Measurements from ENCODE around the gene BRCA2. TPM values are rescaled to one million over a fixed set of nuclear protein-coding genes. Genes with fewer than 3 reads are reported as not detected.

BRCA2 gene, protein sequence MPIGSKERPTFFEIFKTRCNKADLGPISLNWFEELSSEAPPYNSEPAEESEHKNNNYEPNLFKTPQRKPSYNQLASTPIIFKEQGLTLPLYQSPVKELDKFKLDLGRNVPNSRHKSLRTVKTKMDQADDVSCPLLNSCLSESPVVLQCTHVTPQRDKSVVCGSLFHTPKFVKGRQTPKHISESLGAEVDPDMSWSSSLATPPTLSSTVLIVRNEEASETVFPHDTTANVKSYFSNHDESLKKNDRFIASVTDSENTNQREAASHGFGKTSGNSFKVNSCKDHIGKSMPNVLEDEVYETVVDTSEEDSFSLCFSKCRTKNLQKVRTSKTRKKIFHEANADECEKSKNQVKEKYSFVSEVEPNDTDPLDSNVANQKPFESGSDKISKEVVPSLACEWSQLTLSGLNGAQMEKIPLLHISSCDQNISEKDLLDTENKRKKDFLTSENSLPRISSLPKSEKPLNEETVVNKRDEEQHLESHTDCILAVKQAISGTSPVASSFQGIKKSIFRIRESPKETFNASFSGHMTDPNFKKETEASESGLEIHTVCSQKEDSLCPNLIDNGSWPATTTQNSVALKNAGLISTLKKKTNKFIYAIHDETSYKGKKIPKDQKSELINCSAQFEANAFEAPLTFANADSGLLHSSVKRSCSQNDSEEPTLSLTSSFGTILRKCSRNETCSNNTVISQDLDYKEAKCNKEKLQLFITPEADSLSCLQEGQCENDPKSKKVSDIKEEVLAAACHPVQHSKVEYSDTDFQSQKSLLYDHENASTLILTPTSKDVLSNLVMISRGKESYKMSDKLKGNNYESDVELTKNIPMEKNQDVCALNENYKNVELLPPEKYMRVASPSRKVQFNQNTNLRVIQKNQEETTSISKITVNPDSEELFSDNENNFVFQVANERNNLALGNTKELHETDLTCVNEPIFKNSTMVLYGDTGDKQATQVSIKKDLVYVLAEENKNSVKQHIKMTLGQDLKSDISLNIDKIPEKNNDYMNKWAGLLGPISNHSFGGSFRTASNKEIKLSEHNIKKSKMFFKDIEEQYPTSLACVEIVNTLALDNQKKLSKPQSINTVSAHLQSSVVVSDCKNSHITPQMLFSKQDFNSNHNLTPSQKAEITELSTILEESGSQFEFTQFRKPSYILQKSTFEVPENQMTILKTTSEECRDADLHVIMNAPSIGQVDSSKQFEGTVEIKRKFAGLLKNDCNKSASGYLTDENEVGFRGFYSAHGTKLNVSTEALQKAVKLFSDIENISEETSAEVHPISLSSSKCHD (N-terminal part only)
- polyA plus RNA-seq, result 1 to 10 TPM in 2 of 4 donors, under 1 TPM in 2; under 0.01 to 3.9 (median 1.2) TPM
- long read RNA-seq, donor 1, result 0 reads
- long read RNA-seq, donor 2, result 0 reads
- long read RNA-seq, donor 3, result 0 reads
- long read RNA-seq, donor 4, result 0 reads
- long read RNA-seq, donor 5, result 0 reads
- long read RNA-seq, donor 6, result 0 reads
- long read RNA-seq, donor 7, result 0 reads
- long read RNA-seq, donor 8, result 0 reads
- long read RNA-seq, donor 9, result 0 reads
- long read RNA-seq, donor 10, result 0 reads

DNA sequence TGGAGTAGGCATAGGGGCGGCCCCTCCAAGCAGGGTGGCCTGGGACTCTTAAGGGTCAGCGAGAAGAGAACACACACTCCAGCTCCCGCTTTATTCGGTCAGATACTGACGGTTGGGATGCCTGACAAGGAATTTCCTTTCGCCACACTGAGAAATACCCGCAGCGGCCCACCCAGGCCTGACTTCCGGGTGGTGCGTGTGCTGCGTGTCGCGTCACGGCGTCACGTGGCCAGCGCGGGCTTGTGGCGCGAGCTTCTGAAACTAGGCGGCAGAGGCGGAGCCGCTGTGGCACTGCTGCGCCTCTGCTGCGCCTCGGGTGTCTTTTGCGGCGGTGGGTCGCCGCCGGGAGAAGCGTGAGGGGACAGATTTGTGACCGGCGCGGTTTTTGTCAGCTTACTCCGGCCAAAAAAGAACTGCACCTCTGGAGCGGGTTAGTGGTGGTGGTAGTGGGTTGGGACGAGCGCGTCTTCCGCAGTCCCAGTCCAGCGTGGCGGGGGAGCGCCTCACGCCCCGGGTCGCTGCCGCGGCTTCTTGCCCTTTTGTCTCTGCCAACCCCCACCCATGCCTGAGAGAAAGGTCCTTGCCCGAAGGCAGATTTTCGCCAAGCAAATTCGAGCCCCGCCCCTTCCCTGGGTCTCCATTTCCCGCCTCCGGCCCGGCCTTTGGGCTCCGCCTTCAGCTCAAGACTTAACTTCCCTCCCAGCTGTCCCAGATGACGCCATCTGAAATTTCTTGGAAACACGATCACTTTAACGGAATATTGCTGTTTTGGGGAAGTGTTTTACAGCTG lies at the start of gene BRCA2, which contains the start of gene ZAR1L:
Gene BRCA2 (plus strand): TSS at position 271 of the 790 bp plus-strand sequence. CDS start 953 bp downstream, outside the sequence.
Gene ZAR1L (minus strand): TSS at position 126 of the 790 bp plus-strand sequence. CDS start 3,438 bp downstream, outside the sequence.
- H3K9me3 ChIP-seq (ENCODE audit: control insufficient read depth in 2 of 2, insufficient read depth in 1 of 2, low read depth in 1 of 2, low read length in 1 of 2), result no peaks in the 10 kb centered on the region
- no peaks in the 10 kb centered on the region for H3K27me3 ChIP-seq (ENCODE audit: control insufficient read depth in 3 of 3, insufficient read depth in 3 of 3, low read length in 3 of 3)
- FAIRE-seq (no peak), DNase-seq (peak; percentile 89 to 96)
- H3K36me3 ChIP-seq (ENCODE audit: control insufficient read depth in 3 of 3, insufficient read depth in 2 of 3, low read depth in 1 of 3, low read length in 3 of 3), result no peaks in the 10 kb centered on the region
- peak within 1 kb of the TSS; percentile 72 to 93 (median 83) for H3K4me3 ChIP-seq (ENCODE audit: low read depth in 1 of 3, low read length in 3 of 3)
- peaks cover 0 to 3% (median 0%) of the 10 kb centered on the region in 3 donors for H3K4me1 ChIP-seq (ENCODE audit: control insufficient read depth in 3 of 3, insufficient read depth in 2 of 3, low read depth in 1 of 3, low read length in 2 of 3)
- peak within 1 kb of the TSS; percentile 81 to 99 (median 95) for H3K27ac ChIP-seq (ENCODE audit: low read depth in 1 of 3, low read length in 2 of 3)
- WGBS, 3 donors, result 0 to 1% (median 0%) methylated on average over 59 to 60 of the region's 60 CpGs

- no peak for FAIRE-seq
- Histone ChIP-seq H3K27ac (ENCODE audit: low read depth in 1 of 3, low read length in 2 of 3) (no peak overlapping the region), H3K36me3 (ENCODE audit: control insufficient read depth in 3 of 3, insufficient read depth in 2 of 3, low read depth in 1 of 3, low read length in 3 of 3) (peaks cover 0 to 4% (median 0%) of the 10 kb centered on the region in 3 donors), H3K4me1 (ENCODE audit: control insufficient read depth in 3 of 3, insufficient read depth in 2 of 3, low read depth in 1 of 3, low read length in 2 of 3) (peaks cover 0 to 14% (median 2%) of the 10 kb centered on the region in 3 donors), H3K9me3 (ENCODE audit: control insufficient read depth in 2 of 2, insufficient read depth in 1 of 2, low read depth in 1 of 2, low read length in 1 of 2) (no peaks in the 10 kb centered on the region), H3K27me3 (ENCODE audit: control insufficient read depth in 3 of 3, insufficient read depth in 3 of 3, low read length in 3 of 3) (no peaks in the 10 kb centered on the region), H3K4me3 (ENCODE audit: low read depth in 1 of 3, low read length in 3 of 3) (no peak overlapping the region)
- DNase-seq, result no peak
- 42 to 68% (median 47%) methylated on average over 2 of the region's 2 CpGs for WGBS, 3 donors
Measured at GRCh38 chr13:32265726-32266125, 49.6 kb upstream of the BRCA2 start.

- peaks cover 0 to 11% (median 0%) of the 10 kb centered on the region in 3 donors for H3K4me1 ChIP-seq (ENCODE audit: control insufficient read depth in 3 of 3, insufficient read depth in 2 of 3, low read depth in 1 of 3, low read length in 2 of 3)
- DNase-seq (no peak), FAIRE-seq (no peak)
- no peaks in the 10 kb centered on the region for H3K27me3 ChIP-seq (ENCODE audit: control insufficient read depth in 3 of 3, insufficient read depth in 3 of 3, low read length in 3 of 3)
- peaks cover 0 to 4% (median 0%) of the 10 kb centered on the region in 3 donors for H3K36me3 ChIP-seq (ENCODE audit: control insufficient read depth in 3 of 3, insufficient read depth in 2 of 3, low read depth in 1 of 3, low read length in 3 of 3)
- no peak overlapping the region for H3K27ac ChIP-seq (ENCODE audit: low read depth in 1 of 3, low read length in 2 of 3)
- WGBS, 3 donors, result 56 to 82% (median 75%) methylated on average over 1 of the region's 1 CpG
- H3K4me3 ChIP-seq (ENCODE audit: low read depth in 1 of 3, low read length in 3 of 3), result no peak overlapping the region
- no peaks in the 10 kb centered on the region for H3K9me3 ChIP-seq (ENCODE audit: control insufficient read depth in 2 of 2, insufficient read depth in 1 of 2, low read depth in 1 of 2, low read length in 1 of 2)
Measured at GRCh38 chr13:32266130-32266529, 49.2 kb upstream of the BRCA2 start.

DNA sequence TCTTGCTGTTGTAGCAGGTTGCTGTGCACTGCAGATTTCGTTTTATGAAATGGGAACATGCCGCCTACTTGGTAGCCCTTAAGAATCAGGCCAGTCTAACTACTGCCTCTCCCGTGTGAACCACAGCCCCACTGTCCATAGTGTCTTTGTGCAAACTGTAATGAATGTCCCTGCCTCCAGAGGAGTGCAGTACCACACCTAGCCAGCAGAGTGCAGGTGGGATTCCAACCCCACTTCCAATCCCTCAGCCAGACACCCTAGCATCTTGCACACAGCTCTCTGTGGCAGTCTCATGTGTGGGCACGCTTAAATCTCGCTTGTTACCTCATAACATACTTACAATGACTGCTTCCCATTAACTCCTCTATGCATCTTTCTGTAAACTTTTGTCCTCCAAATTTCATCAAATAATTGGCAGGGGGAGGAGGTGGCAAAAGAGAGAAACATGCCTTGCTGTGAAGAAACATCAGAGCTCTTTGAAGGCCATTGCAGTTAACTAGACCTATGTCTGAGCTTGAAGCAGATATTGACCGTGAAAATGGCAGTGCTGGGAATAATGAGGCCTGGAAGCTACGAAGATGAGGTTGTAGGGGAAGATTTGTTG lies 47.4 kb upstream of the BRCA2 start:
- Histone ChIP-seq H3K4me3 (ENCODE audit: low read depth in 1 of 3, low read length in 3 of 3) (no peak overlapping the region), H3K9me3 (ENCODE audit: control insufficient read depth in 2 of 2, insufficient read depth in 1 of 2, low read depth in 1 of 2, low read length in 1 of 2) (no peaks in the 10 kb centered on the region), H3K36me3 (ENCODE audit: control insufficient read depth in 3 of 3, insufficient read depth in 2 of 3, low read depth in 1 of 3, low read length in 3 of 3) (peaks cover 0 to 8% (median 0%) of the 10 kb centered on the region in 3 donors), H3K27me3 (ENCODE audit: control insufficient read depth in 3 of 3, insufficient read depth in 3 of 3, low read length in 3 of 3) (no peaks in the 10 kb centered on the region), H3K4me1 (ENCODE audit: control insufficient read depth in 3 of 3, insufficient read depth in 2 of 3, low read depth in 1 of 3, low read length in 2 of 3) (no peaks in the 10 kb centered on the region), H3K27ac (ENCODE audit: low read depth in 1 of 3, low read length in 2 of 3) (no peak overlapping the region)
- DNase-seq (peak; percentile 53 to 66), FAIRE-seq (no peak)
- WGBS, 3 donors, result 75 to 78% (median 78%) methylated on average over 7 of the region's 7 CpGs

DNA sequence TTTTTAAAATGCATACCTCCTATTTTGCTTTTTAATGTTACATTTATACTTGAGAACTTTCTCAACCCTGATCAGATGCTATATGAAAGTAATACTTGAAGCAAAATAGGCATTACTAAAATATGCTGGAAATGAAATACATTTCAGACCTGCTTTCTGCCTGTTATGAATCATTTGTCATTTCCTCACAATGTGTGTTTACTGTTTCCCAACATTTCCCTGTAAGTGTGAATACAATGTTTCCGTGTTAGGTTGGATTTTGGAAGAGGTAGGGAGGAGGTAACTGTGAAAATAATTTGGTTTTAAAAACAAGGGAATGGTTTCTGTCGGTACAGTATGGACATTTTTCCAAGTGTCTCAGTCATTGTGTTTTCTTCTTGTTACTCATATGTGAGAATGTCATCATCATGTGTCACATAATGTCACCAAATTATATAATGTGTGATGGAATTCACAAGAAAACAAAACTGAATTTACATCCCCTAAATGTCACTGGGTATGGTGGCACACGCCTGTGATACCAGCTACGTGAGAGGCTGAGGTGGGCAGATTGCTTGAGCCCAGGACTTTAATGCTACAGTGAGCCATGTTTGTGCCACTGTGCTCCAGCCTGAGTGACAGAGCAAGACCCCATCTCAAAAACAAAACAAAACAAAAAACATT lies 43.2 kb upstream of the BRCA2 start:
- Histone ChIP-seq H3K4me3 (ENCODE audit: low read depth in 1 of 3, low read length in 3 of 3) (no peak overlapping the region), H3K36me3 (ENCODE audit: control insufficient read depth in 3 of 3, insufficient read depth in 2 of 3, low read depth in 1 of 3, low read length in 3 of 3) (peaks cover 0 to 3% (median 0%) of the 10 kb centered on the region in 3 donors), H3K4me1 (ENCODE audit: control insufficient read depth in 3 of 3, insufficient read depth in 2 of 3, low read depth in 1 of 3, low read length in 2 of 3) (no peaks in the 10 kb centered on the region), H3K27ac (ENCODE audit: low read depth in 1 of 3, low read length in 2 of 3) (peak overlapping the region in 1 of 3 donors; percentile 33), H3K9me3 (ENCODE audit: control insufficient read depth in 2 of 2, insufficient read depth in 1 of 2, low read depth in 1 of 2, low read length in 1 of 2) (no peaks in the 10 kb centered on the region), H3K27me3 (ENCODE audit: control insufficient read depth in 3 of 3, insufficient read depth in 3 of 3, low read length in 3 of 3) (no peaks in the 10 kb centered on the region)
- DNase-seq (no peak), FAIRE-seq (no peak)
- 71 to 86% (median 80%) methylated on average over 4 of the region's 4 CpGs for WGBS, 3 donors

GRCh38 chr13:32277839-32278238 lies 37.5 kb upstream of the BRCA2 start:
- 47 to 86% (median 59%) methylated on average over 1 of the region's 1 CpG for WGBS, 3 donors
- no peaks in the 10 kb centered on the region for H3K27me3 ChIP-seq (ENCODE audit: control insufficient read depth in 3 of 3, insufficient read depth in 3 of 3, low read length in 3 of 3)
- no peaks in the 10 kb centered on the region for H3K9me3 ChIP-seq (ENCODE audit: control insufficient read depth in 2 of 2, insufficient read depth in 1 of 2, low read depth in 1 of 2, low read length in 1 of 2)
- no peak overlapping the region for H3K4me3 ChIP-seq (ENCODE audit: low read depth in 1 of 3, low read length in 3 of 3)
- no peaks in the 10 kb centered on the region for H3K4me1 ChIP-seq (ENCODE audit: control insufficient read depth in 3 of 3, insufficient read depth in 2 of 3, low read depth in 1 of 3, low read length in 2 of 3)
- FAIRE-seq (no peak), DNase-seq (no peak)
- H3K27ac ChIP-seq (ENCODE audit: low read depth in 1 of 3, low read length in 2 of 3), result no peak overlapping the region
- H3K36me3 ChIP-seq (ENCODE audit: control insufficient read depth in 3 of 3, insufficient read depth in 2 of 3, low read depth in 1 of 3, low read length in 3 of 3), result no peaks in the 10 kb centered on the region

GRCh38 chr13:32278426-32278825 lies 36.9 kb upstream of the BRCA2 start:
- WGBS, 3 donors, result 83 to 88% (median 88%) methylated on average over 3 of the region's 3 CpGs
- Histone ChIP-seq H3K9me3 (ENCODE audit: control insufficient read depth in 2 of 2, insufficient read depth in 1 of 2, low read depth in 1 of 2, low read length in 1 of 2) (no peaks in the 10 kb centered on the region), H3K27me3 (ENCODE audit: control insufficient read depth in 3 of 3, insufficient read depth in 3 of 3, low read length in 3 of 3) (no peaks in the 10 kb centered on the region), H3K27ac (ENCODE audit: low read depth in 1 of 3, low read length in 2 of 3) (no peak overlapping the region), H3K4me3 (ENCODE audit: low read depth in 1 of 3, low read length in 3 of 3) (no peak overlapping the region), H3K4me1 (ENCODE audit: control insufficient read depth in 3 of 3, insufficient read depth in 2 of 3, low read depth in 1 of 3, low read length in 2 of 3) (no peaks in the 10 kb centered on the region), H3K36me3 (ENCODE audit: control insufficient read depth in 3 of 3, insufficient read depth in 2 of 3, low read depth in 1 of 3, low read length in 3 of 3) (no peaks in the 10 kb centered on the region)
- DNase-seq, result no peak
- no peak for FAIRE-seq
